Measurements from ENCODE around the gene CSF1R.

Gene CSF1R

DNA sequence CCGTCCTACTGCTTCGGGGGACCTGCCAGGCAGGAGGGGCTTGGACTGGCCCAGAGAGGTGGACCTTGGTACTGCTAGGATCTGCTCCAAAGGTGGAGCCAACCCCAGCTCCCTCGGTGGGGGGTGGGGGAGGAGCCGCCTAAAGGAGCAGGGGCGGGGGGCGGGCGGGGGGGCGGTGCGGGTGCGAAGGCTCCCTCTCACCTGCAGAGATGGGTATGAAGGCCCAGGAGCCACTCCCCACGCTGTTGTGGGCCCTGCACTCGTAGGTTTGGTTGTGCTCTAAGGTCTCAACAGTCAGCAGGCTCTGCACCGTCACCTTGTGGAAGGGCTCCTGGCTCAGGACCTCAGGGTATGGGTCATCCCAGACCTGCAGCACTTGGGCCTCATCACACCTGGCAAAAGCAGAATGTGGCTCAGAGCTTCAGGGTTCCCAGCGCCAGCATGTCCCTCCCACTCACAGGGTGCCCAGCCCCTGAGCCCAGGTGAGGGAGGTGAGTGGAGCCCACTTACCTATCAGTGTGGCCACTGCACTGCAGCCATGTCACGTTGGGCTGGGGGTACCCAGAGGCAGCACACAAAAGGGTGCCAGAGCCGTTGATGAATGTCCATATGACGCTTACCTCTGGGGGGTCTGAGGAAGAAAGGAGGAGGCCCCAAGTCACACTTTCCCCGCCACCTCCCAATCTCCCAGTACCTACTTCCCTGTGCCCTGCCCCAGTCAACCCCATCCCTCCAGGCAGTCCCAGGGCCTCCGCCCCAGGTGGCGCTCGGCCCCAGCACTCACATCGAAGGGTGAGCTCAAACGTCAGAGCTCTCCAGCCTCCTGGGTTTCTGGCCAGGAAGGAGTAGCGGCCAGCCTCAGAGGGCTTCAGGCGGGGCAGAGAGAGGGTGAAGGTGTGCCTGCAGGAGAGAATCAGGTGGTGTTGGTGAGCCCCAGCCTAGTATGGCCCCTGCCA lies 16.4 kb downstream of the CSF1R start:
- DNase-seq (ENCODE audit: low read depth in 3 of 3), result no peak

DNA sequence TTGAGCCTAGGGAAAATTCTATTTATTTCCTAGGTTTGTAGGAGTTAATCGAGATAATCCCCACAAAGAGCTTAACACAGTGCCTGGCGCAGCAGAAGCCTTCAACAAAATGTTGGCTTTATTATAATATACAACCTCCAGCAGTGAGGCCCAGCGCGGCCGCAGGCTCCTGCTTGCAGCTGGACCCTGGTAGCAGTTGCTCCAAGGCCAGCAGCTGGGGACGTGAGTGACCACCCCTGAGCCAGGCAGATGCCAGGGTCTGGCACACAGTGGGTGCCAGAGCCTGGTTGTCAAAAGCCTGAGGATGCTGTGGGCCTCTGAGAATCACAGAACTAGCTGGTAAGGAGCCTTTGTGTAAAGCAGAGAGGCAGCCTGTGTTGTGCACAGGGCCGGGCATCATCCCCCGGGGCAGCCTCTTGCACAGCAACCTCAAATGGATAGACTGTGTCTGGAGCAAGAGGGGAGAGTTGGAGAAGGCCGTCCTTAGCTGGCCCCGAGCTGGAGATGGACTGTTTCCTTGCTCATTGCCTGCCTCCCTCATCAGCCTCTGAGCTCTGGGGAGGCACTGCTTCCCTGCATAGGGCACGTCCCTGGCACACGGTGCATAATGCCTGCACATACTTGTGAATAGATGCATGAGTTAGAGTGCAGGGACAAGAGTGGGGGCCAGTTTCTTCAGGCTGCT lies 17.3 kb downstream of the CSF1R start:
- no peak for DNase-seq (ENCODE audit: low read depth in 3 of 3)

DNA sequence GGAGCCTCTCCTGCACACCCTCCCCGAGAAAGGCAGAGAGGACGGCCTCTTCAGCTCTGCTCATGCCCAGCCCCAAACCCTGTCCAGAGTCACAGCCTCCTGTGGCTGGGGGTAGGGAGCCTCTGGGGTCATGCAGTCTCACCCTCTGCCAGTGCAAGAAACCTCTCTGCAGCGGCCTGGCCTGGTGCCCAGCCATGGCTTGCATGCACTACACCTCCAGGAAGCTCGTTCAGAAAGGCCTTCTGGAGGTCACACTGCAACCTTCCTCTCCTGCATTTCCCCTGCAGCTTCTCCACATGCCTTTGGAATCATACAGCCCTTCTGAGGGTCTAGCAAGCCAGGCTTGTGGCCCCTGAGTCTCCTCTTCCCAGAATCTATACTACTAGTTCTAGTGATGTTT lies 17.9 kb downstream of the CSF1R start:
- no peak for DNase-seq (ENCODE audit: low read depth in 3 of 3)

DNA sequence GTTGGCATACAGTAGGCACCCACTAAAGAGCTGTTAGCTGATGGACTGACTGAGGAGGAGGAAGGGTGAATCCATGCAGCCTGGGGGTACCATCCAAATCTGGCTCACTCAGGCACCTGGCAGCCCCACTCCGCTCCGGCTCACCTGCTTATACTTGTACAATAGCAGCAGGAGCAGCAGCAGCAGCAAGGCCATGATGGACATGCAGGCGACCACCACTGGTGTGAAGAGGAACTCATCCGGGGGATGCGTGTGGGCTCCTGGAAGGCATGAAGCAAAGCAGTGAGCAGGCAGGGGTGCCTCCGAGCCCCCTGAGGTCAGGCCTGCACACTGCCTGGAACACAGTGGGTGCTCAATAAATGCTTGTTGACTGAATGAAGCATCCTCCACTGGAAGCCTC lies 18.3 kb downstream of the CSF1R start:
- DNase-seq (ENCODE audit: low read depth in 3 of 3), result no peak

DNA sequence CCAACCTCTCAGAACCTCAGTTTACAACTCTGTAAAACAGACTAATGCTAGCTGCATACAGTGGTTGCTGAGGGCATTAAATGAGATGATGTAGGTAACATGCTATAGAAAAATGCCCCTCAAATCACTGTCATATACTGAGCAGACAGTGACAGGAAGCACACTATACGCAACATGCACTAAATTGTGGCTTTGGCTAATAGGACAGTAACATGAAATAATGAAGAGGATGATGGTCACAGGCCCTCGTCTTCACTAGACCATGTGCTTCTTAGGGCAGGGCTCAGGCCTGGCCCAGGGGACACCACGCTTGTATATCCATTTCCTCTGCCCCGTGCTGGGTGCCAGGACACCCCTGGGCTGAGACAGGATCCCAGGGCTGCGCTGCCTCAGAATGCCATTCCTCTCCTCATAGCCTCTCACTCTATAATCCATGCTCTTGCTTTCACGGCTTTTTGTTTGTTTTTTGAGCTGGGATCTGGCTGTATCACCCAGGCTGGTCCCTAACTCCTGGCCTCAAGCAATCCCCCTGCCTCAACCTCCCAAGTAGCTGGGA lies 18.9 kb downstream of the CSF1R start:
- no peak for DNase-seq (ENCODE audit: low read depth in 3 of 3)

DNA sequence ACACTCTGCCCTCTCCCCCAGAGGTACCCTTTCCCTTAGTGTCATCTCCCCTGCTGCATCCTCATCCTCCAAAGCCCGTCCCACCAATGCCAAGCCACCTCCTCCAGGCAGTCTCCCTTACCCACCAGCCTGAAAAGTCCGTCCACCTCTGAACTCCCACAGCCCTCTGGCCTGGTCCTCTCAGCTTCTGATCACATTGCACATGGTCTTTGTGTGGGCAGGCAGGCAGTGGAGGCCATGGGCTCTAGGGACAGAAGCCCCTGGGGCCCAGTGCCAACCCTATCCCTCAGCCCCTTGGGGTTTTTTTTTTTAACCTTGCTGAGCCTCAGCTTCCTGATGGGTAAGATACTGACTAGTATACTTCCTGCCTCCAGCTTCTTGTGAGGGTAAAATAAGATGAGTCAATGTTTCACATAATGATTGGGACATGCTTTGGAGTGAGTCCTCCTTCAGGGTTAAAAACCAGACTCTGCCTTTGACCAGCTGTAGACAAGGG lies 19.4 kb downstream of the CSF1R start:
- no peak for DNase-seq (ENCODE audit: low read depth in 3 of 3)

DNA sequence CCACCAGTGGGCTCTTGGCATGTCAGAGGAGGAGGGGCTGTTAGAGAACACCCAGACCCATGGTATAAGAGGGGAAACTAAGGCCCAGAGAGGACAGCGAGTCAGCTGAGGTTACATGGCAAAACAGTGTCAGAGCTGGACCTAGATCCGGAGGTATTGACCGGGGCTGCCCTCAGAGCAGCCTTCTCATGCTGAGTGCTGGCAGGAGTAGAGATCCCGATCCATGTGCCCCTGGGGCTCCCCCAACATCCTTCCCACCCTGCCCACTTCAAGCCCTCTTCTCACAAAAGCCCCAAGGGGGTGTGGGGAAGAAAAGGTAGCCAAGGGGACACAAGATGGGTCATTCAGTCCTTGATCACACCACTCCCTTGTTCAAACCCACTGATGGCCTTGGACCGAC lies 19.9 kb downstream of the CSF1R start:
- DNase-seq (ENCODE audit: low read depth in 3 of 3), result no peak

DNA sequence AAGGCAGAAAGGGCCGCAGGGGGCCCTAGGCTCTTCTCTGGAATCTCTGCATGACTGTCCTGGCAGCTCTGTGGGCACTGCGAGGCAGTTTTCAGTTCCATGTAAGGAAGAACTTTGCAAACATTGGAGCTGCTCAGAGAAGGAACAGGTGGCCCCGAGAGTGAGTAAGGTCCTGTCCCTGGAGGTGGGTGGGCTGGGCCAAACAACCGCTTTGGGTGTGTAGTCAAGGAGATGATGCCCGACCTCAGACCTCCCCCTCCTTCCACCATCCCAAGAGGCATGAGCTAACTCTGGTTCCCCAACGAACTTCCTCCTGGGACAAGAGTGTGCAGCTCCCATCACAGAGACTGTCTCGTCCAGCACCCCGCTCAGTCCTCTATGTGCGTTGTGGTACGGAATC lies 20.5 kb downstream of the CSF1R start:
- no peak for DNase-seq (ENCODE audit: low read depth in 3 of 3)

DNA sequence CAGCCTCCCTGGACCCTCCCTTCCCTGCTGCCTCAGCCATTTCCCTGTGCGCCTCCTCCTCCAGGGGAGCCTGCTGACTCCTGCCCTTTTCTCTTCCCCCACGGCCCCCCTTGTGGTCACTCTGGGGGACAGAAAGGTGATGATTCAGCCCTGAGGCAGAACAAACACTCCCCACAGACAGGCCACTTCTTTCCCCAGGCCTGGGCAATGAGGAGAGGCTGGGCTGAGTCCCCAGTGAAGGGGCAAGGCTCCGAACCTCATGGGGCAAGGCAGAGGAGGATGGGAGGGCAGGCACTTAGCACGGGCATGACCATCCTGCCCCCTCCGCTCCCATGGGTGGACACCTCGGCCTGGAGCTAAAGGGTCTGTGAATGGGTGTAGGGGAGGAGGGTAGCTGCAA lies 21.0 kb downstream of the CSF1R start:
- no peak for DNase-seq (ENCODE audit: low read depth in 3 of 3)

DNA sequence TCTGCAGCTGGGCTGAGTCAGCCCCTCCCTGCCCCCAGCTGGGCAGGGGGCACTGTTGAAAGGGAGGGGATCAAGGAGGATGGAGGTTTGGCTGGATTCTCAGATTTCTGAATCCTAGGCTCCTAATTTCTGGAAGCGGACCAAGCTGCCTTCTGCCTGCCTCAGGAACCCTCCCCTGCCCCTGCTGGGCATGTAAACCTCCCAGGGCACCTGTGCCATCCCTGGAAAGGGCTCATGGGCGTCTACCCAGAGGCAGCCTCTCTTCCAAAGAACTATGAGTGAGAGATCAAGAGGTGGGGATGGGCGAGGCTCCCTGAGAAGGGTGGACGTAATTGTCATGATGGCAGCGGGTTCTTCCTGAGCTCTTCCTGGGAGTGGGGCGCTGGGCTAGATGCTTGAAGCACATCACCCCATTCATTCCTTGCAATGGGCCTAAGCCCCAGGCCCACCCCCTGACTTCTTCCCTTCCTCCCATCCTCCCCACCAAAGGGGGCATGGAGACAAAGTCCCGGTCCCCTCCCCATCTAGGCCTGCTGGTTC lies 21.6 kb downstream of the CSF1R start:
- DNase-seq (ENCODE audit: low read depth in 3 of 3), result no peak

DNA sequence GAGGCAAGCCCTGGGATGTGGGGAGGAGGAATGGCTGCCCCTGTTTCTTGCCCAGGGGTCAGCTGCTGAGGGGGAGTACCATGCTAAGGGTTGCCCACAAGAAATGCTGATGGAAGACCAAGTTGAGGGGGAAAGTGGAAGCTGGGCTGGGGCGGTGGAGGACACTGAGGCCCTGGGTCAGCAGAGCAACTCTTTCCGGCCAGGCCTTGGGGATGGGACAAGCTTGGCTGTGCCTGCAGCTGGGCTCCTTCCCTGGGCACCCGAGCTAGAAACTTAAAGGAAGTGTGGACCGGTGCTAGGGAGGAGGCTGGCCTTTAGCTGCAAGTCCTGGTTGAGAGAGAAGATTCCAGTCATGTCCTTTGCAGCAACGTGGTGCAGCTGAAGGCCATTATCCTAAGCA lies 22.7 kb downstream of the CSF1R start:
- no peak for DNase-seq (ENCODE audit: low read depth in 3 of 3)

DNA sequence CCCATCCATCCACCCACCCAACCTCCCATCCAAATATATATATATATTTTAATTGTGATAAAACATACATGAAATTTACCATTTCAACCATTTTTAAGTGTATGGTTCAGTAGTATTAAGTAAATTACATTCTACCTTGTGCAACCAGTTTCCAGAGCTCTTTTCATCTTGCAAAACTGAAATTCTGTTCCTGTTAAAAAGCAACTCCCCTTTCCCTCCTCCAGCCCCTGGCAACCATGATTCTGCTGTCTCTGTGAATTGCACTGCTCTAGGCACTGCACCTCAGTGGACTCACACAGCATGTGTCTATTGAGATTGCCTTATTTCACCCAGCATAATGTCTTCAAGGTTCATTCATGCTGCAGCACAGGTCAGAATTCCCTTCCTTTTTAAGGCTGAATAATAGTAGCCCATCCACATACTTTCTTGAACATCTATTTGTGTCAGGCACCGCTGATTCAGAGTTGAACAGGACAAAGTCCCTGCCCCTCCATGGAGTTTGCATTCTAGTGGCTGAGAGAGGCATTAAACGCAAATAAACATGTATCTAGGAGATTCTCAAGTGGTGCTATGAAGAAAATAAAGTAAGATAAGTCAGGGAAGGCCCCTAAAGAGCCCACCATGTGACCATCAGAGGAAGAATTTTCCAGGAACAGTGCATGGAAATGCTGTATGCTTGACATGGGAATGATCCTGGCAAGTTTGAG lies 24.0 kb downstream of the CSF1R start:
- DNase-seq (ENCODE audit: low read depth in 3 of 3), result no peak

DNA sequence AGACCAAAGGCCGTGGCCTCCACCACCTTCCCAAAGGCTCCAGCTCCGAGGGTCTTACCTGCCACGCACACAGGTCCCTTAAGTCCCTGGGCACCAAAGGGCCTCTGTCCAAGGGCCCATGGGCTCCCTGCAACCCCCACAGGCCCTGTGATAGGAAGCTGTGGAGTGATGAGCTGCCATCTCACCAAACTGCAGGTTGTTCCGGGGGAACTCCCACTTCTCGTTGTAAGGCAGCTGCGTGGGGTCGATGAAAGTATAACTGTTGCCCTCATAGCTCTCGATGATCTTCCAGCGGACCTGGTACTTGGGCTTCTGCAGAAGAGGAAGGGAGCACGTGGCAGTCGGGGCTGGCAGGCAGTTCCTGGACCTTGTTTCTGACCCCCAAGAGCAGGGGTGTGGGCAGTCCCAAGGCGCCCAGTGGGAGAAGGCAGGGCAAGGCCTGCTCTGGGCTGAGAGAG lies 24.8 kb downstream of the CSF1R start:
- no peak for DNase-seq (ENCODE audit: low read depth in 3 of 3)

DNA sequence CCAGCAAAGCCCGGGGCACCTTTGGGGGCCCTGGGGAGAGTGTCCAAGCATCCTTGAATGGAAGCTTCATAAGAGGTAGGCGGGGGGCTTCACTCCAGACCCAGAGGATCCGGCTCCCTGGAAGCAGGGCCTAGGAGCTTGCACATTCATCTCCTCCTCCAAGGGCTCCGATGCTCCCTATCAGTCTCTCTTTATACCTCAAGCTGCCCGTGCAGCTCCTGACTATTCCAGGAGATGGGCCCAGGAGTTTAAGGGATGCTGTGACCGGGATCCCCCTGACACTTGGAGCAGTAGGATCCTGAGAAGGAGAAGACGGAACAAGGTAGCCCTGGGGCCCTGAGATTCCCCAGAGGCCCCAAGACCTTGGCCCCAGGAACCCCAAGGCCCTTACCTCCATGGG lies 25.9 kb downstream of the CSF1R start:
- no peak for DNase-seq (ENCODE audit: low read depth in 3 of 3)

DNA sequence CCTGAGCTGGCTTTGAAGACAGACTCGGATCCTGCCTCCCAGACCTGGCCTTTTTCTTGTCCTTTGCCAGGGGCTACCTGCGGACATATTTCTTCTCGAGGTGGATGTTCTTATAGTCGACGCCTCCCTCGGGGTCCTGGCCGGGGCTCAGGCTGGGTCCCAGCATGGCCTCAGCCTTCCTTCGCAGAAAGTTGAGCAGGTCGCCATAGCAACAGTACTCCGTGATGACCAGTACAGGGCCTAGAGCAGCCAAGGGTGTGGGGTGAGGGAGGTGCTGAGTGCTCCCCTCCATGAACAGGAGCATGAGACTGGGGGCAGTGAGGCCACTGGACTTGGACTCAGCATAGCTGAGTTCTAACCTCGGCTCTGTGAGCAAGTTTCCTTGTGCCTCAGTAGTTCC lies 26.7 kb downstream of the CSF1R start:
- no peak for DNase-seq (ENCODE audit: low read depth in 3 of 3)

DNA sequence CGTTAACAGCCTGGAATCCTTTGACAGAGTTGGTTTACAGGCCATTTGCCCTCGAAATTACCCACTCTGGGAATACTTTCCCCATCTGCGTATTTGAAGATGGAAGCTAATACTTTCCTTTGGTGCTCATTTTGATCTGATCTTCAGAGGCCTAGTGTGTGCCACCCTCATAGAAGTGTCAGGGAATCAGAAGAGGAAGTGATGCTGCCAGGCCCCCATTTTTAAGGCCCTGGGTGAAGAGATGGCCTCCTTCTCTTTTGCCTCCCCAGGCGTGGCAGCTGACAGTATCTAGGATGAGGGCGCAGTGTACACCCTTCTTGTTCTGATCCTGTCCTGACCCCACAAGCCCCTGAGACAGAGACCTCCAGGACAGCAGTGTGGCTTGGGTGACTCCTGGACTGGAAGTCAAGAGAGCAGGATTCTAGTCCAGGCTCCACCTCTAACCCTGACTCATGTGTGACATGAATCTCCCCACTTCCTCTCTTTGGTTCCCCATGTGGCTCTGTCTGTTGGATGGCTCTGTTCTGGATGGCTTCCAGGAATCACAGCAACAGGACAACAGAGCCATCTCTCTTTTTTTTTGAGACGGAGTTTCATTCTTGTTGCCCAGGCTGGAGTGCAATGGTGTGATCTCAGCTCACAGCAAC lies 27.8 kb downstream of the CSF1R start:
- DNase-seq (ENCODE audit: low read depth in 3 of 3), result no peak

DNA sequence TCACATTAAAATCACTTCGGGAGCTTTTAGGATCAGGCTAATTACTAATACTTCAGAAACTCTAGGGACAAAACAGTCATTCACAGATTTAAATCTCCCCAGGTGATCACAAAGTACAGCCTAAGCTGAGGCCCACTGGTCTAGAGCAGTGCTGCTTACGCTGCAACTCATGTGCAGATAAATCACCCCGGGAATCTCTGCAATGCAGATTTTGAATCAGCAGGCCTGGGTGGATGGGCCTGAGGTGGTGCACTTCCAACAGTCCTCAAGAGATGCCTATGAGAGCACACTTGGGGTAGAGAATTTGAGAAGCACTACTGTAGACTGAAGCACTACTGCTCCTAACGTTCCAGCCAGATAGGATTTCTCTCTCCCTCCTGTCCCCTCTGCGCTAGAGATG lies 28.4 kb downstream of the CSF1R start:
- DNase-seq (ENCODE audit: low read depth in 3 of 3), result no peak

DNA sequence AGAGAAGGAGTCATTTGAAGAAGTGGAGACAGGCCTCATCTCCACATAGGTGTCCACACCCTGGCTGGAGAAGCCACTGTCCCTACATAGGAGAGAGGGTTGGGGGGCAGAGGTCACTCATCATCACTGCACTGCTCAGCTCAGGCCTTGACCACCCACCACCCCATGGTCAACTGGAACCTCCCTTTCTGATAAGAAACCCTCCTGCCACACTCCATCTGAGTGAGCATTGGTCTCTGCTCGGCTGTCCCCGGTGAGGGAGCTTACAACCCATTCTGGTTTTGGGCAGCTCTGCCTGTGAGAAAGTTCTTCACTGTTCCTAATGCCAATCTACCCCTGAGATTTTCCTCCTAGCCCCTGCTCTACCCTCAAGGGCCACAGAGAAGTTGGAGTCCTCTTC lies 28.8 kb downstream of the CSF1R start:
- DNase-seq (ENCODE audit: low read depth in 3 of 3), result no peak

DNA sequence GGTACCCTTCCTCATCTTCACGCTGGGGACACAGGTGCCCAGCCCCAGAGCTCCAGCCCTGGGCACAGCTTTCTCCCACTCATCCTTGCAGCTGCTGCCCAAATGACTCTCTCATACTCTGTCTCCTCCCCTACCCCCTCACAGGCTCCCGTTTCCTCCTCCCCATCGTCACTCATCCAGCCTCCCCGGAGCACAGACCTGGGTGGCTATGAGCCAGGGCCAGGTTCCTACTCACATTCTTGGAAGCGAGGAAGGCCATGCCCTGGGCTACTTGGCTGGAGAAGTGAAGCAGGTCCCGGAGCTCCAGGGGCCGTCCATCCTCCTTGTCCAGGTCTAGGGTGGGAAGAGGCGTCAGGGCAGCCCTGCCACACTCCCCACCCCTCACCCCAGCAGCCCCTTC lies 29.3 kb downstream of the CSF1R start:
- DNase-seq (ENCODE audit: low read depth in 3 of 3), result no peak

DNA sequence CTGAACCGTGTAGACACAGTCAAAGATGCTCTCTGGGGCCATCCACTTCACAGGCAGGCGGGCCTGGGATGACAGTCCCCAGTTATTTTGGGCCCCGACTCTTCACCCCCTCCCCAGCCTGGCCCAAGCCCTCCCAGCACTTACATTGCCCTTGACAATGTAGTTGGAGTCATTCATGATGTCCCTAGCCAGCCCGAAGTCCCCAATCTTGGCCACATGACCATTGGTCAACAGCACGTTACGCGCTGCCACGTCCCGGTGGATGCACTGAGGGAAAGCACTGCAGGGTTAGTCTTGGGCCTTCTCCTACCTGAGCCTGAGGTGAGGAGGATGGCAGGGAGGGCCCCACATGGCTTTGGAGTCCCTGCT lies 30.3 kb downstream of the CSF1R start:
- no peak for DNase-seq (ENCODE audit: low read depth in 3 of 3)

DNA sequence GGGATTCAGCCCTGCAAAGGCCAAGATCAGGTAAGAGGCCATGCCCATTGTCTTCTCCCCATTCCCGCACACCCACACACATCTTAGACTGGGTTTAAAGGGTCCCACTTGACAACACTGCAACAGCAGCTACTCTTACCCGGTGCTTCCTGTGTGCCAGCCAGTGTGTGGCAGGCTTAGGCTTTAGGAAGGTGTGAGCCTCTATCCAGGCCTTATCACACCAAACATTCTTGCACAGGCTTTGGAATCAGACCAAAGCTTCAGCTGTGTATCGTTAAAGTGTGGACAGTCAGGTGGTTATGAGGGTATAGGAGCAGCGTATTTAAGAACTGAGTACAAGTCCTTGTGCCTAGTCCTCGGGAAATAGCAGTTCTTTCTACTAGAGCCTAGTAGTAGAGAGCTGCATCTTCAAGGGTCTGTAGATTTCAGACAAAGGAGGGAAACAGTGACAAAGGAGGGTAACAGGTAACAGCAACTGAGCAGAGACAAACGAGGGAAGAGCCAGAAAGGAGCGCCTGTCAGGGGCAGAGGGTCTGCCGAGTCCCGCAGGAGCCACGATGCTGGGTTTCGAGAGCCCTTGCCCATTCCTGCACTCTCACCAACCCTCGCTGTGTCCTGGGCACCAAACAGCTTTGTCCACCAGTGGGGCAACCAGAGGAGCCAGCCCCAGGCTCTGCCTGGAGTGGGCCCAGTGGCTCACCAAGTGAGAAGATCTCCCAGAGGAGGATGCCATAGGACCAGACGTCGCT lies 30.9 kb downstream of the CSF1R start:
- no peak for DNase-seq (ENCODE audit: low read depth in 3 of 3)

All from stimulated activated CD4-positive, alpha-beta T cell treated with anti-CD3 and anti-CD28 coated beads, TNF-alpha, amount 100 ng/mL, for 4 hours (primary cell).